Mononuclear cell (primary cell): ENCODE measurements around the gene GREB1L. TPM values are rescaled to one million over a fixed set of nuclear protein-coding genes. Genes with fewer than 3 reads are reported as not detected.

Experiments
- H3K27me3 ChIP-seq: 2 replicates; pipeline ENCODE4 v1.6.0; 2011; ENCODE audit warnings: low read length, control low read depth; ENCODE audit not compliant: insufficient read depth
- H3K4me1 ChIP-seq: 2 replicates; pipeline ENCODE4 v1.5.1; 2011; ENCODE audit warnings: mild to moderate bottlenecking, low read length, control low read depth; ENCODE audit not compliant: insufficient read depth
- H3K4me3 ChIP-seq: 2 replicates; pipeline ENCODE4 v1.5.1; 2011; ENCODE audit warnings: mild to moderate bottlenecking, low read length, moderate library complexity
- H3K9me3 ChIP-seq: 2 replicates; pipeline ENCODE4 v1.5.1; 2011; ENCODE audit warnings: low read depth, mild to moderate bottlenecking, control low read depth, low read length
- total RNA-seq: library from RNA; depleted of rRNA; stranded (reverse); fragments of >200 nt; gene quantifications from one replicate; pipeline ENCODE4 v1.2.3, GENCODE V29; 2012

Gene GREB1L
- total RNA-seq, 1 donor, result under 0.01 TPM

DNA sequence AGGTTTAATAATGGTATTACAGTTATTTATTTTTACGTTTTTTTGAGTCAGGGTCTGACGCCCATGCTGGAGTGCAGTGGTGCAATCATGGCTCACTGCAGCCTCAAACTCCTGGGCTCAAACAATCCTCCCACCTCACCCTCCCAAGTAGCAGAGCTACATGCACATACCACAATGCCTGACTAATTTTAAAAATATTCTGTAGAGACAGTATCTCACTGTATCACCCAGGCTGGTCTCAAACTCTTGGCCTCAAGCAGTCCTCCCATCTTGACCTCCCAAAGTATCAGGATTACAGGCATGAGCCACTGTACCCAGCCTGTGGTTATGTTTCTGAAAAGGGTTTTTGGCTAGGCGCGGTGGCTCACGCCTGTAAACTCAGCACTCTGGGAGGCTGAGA lies 237.7 kb downstream of the GREB1L start:
- Histone ChIP-seq H3K9me3 (no peaks in the 10 kb centered on the region), H3K4me1 (no peaks in the 10 kb centered on the region), H3K4me3 (no peak overlapping the region), H3K27me3 (no peaks in the 10 kb centered on the region)

DNA sequence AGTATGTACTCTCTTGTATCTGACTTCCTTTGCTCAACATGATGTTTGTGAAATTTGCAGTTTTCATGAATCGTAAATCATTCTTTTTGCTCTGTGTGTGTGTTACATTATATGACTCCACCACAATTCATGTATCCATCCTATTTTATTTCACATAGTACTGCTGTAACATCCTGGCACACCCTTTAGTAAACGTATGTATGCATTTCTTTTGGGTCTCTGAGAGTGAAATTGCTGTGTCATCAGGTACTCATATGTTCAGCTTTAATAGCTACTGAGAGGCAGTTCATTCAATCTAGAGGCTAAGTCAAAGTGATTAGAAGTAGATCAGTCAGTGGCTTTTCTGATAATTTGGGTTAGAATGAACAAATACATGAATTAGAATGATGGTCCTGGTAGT lies 239.7 kb downstream of the GREB1L start:
- no peak overlapping the region for H3K4me3 ChIP-seq
- H3K9me3 ChIP-seq, result no peaks in the 10 kb centered on the region
- no peaks in the 10 kb centered on the region for H3K4me1 ChIP-seq
- no peaks in the 10 kb centered on the region for H3K27me3 ChIP-seq

DNA sequence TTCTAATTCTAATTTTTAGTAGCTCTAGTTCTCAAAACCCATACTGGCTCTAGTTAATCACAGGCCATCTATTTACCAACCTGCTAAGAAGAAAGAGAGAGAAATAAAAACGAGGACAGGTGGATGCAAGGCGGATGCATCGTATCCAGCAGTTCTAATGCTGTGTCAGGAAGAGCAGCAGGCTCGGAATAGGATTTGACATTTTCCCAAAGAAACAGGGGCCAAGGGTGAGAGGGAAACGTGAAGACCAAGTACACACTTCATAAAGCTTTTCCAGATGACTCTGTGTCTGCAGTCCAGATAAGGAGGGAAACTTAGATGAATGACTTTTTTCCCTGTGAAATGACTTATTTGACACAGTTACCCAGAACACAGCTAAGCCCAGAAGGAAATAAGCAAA lies 241.0 kb downstream of the GREB1L start:
- Histone ChIP-seq H3K9me3 (no peaks in the 10 kb centered on the region), H3K4me3 (no peak overlapping the region), H3K27me3 (no peaks in the 10 kb centered on the region), H3K4me1 (no peaks in the 10 kb centered on the region)

DNA sequence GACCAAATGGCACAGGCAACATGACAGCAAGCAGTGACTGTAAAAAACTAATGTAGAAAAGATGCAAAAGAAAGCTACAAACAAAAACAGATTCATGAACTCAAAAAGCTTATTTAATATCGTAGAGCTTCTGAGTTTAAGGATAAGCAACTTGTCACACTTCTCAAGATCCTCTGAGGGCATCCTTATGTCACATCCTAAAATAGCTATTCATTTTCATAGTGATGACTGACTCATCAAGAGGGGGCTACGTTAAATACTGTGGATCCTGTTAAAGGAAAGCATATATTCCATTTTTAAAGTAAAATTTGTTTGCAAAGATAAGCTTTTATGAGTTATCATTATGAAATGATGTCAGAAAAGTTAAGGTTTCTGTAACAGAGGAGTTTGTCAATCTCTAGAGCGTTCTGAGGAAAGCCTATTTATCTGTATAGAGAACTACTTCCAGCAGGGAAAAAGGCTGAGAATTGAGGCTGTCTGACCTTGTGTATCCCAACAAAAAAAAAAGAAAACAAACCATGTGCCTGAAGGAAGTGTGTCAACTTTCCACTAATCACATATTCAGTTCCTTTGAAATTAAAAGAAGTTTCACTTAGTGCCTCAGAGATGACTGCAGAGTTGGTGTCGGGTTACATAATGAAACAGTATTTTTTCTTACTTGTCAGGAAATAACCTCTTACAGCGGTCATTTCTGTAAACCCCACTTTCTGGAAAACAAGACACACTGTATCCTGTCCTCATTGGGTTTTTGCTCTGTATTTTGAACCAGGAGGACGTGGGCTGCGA lies 243.0 kb downstream of the GREB1L start:
- H3K4me1 ChIP-seq, result no peaks in the 10 kb centered on the region
- no peaks in the 10 kb centered on the region for H3K9me3 ChIP-seq
- H3K27me3 ChIP-seq, result no peaks in the 10 kb centered on the region
- H3K4me3 ChIP-seq, result no peak overlapping the region

DNA sequence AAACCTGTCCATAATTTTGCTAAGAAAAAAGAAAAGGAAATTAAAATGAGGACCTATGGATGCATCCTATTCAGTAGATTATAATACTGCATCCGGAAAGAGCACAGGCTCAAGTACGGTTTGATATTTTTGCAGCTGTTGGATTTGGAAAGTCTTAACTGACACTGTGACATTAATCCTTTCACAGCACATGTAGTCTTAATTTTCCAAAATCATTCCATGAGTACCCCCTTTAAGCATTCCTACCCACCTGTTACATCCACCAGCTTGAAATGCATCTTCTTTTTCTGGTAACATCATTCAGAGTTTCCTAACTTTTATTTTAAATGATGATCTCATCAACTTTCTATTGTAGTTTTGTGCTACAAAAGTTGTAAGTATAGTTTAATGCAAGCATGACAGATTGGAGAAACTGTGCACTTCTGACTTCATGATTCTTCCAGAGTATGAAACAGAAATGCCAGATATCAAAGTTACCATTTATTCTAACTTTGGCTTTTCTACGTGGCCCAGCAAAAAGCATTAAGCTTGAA lies 244.9 kb downstream of the GREB1L start:
- H3K4me1 ChIP-seq, result no peaks in the 10 kb centered on the region
- no peaks in the 10 kb centered on the region for H3K27me3 ChIP-seq
- H3K4me3 ChIP-seq, result no peak overlapping the region
- H3K9me3 ChIP-seq, result no peaks in the 10 kb centered on the region

DNA sequence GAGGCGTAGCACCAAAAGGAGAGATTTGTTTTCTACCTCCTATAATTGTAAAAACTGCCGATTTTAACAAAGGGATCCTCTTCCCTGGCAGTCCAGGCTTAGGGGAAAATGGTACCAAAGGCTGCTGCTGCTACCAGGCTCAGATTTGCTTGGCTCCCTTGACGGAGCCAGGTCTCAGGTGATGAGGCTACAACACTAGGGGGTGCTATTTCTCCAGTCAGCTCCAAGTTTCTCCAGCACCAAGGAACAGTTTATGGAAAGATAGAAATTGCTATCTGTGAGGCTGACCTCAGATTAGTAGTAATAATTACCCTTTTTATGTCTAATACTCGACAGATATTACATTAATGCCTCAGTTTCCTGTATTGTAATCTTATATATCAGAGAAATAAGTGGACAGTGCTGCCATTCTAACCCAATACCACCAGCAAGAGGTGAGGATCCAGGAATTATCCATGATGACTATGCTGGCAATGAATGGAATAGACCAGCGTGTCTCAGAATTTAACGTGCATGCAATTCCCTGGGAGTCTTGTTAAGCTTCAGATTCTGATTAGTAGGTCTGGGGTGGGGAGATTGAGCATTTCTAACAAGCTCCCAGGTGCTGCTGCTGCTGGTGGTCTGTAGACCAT lies 247.2 kb downstream of the GREB1L start:
- Histone ChIP-seq H3K27me3 (no peaks in the 10 kb centered on the region), H3K4me1 (no peaks in the 10 kb centered on the region), H3K9me3 (no peaks in the 10 kb centered on the region), H3K4me3 (no peak overlapping the region)

DNA sequence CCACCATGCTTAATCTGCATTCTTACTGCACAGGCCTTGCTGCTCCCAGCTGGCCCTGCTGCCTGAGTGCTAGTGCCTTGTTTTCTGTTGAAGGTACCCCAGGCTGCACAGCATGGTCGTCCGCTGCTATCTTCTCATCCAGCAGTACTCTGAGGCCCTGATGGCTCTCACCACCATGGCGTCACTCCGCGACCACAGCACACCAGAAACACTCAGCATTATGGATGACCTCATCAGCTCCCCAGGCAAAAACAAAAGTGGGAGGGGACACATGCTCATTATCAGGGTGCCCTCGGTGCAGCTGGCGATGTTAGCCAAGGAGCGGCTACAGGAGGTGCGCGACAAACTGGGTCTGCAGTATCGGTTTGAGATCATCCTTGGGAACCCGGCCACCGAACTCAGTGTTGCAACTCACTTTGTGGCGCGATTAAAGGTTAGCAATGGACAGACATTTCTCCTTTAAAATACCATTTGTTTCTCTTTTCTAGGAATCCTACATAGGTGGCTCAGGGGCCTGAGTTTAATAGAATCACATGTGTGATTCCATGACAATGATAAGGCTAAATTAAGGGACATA lies 248.0 kb downstream of the GREB1L start:
- H3K9me3 ChIP-seq, result no peaks in the 10 kb centered on the region
- no peaks in the 10 kb centered on the region for H3K27me3 ChIP-seq
- H3K4me1 ChIP-seq, result no peaks in the 10 kb centered on the region
- no peak overlapping the region for H3K4me3 ChIP-seq

DNA sequence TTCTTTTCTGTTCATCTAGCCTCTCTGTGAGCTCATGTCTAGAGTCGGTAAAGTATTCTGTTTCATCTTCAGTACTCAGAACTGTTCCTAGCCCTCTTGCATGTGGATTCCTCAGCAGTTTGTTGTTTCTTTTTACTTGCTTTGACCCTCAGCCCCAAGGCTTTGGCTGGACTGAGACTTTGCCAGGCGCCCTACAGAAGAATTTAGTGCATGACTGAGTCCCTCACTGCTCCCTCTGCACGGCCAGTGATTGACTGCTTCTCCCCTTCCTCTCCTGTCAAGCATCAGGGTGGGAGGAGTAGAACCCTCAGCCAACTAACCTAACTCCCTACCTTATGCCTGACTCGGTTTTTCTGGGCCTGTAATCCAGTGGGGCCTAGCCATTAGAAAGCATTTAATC lies 248.7 kb downstream of the GREB1L start:
- Histone ChIP-seq H3K4me3 (no peak overlapping the region), H3K4me1 (no peaks in the 10 kb centered on the region), H3K27me3 (no peaks in the 10 kb centered on the region), H3K9me3 (no peaks in the 10 kb centered on the region)

DNA sequence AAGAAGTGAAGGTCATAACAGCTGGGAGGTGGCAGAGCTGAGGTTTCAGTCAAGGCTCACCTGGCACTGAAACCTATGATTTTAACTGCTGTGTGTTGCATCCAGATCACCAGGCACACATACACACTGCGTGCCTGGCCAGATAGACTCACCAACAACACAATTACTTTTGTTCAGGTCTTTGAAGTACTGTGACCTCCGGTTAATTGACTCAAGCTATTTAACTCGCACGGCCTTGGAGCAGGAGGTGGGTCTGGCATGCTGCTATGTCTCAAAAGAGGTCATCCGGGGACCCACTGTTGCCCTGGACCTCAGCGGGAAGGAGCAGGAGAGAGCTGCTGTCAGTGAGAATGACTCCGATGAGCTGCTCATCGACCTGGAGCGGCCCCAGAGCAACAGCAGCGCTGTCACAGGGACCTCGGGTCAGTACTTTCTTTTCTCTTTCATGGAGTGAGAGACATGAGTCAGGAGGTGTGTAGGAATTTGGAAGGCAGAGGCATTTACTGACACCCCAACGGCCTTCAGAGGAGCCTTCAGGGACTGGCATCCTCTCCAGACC lies 254.3 kb downstream of the GREB1L start:
- H3K27me3 ChIP-seq, result no peaks in the 10 kb centered on the region
- H3K9me3 ChIP-seq, result no peaks in the 10 kb centered on the region
- no peak overlapping the region for H3K4me3 ChIP-seq
- no peaks in the 10 kb centered on the region for H3K4me1 ChIP-seq

DNA sequence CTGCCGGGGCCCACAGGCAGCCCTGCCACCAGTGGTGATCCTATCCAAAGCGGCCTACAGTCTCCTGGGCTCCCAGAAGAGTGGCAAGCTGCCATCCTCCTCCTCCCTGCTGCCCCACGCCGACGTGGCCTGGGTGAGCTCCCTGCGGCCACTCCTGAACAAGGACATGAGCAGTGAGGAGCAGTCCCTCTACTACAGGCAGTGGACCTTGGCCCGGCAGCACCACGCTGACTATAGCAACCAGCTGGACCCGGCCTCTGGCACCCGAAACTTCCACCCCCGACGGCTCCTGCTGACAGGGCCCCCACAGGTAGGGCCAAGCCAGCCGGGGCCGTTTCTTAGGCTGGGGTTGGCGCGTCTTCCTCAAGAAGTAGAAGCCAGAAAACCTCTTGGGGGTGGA lies 258.0 kb downstream of the GREB1L start:
- H3K4me1 ChIP-seq, result no peaks in the 10 kb centered on the region

DNA sequence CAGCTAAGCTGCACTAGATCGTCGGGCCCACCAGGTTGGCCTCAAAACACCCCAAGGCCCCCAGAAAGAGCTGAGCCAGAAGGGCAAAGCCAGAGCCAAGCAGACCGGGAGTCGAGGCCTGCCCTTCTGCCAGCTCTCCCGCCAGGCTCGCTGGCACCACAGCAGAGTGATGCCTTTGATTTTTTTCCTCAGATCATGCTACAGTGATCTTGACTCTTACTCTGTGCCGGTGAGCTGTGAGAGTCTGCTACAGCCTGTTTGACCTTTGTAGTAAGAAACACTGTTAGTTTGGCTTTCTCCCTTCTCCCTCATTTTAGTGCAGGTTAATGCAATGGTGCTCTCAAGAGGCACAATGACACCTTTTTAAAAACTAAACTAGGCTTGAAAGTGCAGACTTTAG lies 260.6 kb downstream of the GREB1L start:
- Histone ChIP-seq H3K27me3 (no peaks in the 10 kb centered on the region), H3K4me3 (no peak overlapping the region), H3K4me1 (no peaks in the 10 kb centered on the region), H3K9me3 (no peaks in the 10 kb centered on the region)

More for the DNA sequence above, 258.0 kb downstream of the GREB1L start:
- no peak overlapping the region for H3K4me3 ChIP-seq
- H3K27me3 ChIP-seq, result no peaks in the 10 kb centered on the region
- H3K9me3 ChIP-seq, result no peaks in the 10 kb centered on the region

DNA sequence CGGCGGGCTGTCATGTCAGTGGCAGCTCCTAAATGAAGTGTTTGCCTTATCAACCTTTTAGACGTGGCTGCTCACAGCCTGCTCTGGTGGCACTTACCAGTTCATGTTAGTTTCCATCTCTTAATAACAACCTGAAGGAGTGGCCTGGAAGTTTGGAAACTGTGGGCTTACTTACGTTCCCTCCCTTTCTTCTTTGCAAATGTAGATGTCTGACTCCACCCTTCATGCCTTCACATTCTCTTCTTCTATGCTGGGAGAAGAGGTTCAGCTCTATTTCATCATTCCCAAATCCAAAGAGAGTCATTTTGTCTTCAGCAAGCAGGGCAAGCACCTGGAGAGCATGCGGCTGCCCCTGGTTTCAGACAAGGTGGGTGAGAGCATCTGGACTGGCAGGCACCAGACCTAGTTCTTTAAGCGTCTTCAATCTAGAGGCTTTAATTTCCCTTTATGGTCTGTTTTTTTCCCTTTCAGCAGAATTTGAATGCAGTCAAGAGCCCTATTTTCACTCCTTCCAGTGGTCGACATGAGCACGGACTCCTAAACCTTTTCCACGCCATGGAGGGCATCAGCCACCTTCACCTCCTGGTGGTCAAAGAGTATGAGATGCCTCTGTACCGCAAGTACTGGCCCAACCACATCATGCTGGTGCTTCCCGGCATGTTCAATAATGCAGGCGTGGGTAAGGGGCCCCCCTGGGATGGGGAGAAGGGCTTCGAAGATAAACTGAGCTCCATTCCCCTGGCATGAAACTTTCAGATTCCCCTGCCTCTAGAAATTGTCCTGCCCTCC lies 266.1 kb downstream of the GREB1L start:
- no peaks in the 10 kb centered on the region for H3K4me1 ChIP-seq
- H3K27me3 ChIP-seq, result no peaks in the 10 kb centered on the region

DNA sequence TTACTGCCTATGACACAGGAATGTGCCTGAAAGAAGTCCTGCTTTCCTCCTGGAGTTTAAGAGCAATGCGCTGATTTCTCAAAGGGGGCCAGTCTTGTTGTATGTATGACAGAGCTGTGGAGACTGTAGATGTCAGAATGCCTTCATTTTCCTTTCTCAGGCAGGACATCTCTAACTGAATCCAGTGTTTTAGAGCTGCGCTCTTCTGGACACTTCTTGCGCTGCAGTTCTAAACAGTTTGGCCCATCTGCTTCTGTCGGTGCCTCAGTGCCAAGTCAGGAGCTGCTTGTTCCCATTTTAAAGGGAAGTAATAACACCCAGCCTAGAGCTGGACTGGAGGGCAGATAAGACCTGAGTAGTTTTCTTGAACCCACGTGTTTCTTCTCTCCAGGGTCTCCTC lies 267.0 kb downstream of the GREB1L start:
- Histone ChIP-seq H3K4me3 (no peak overlapping the region), H3K4me1 (no peaks in the 10 kb centered on the region), H3K9me3 (no peaks in the 10 kb centered on the region), H3K27me3 (no peaks in the 10 kb centered on the region)

More for the DNA sequence above, 266.1 kb downstream of the GREB1L start:
- Histone ChIP-seq H3K4me3 (no peak overlapping the region), H3K9me3 (no peaks in the 10 kb centered on the region)

DNA sequence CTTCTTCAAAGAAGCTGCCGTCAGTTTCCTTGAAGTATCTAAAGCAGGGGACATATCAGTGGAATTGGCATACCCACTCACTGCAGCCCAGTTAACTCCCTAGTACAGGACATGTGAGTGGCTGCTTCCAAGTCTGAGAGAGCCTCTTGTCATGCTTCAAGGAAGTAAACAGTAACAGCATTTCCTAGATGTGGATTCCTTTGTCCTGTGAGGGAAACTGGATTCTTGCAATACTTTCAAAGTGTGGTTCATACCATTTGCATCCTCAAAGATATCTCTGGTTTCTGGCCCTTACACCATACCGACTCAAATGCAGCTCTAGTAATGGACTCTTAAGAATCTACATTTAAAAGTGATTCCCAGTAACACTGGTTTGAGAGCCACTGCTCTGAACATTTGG lies 271.3 kb downstream of the GREB1L start:
- Histone ChIP-seq H3K9me3 (no peaks in the 10 kb centered on the region), H3K4me1 (no peaks in the 10 kb centered on the region), H3K4me3 (no peak overlapping the region), H3K27me3 (no peaks in the 10 kb centered on the region)

DNA sequence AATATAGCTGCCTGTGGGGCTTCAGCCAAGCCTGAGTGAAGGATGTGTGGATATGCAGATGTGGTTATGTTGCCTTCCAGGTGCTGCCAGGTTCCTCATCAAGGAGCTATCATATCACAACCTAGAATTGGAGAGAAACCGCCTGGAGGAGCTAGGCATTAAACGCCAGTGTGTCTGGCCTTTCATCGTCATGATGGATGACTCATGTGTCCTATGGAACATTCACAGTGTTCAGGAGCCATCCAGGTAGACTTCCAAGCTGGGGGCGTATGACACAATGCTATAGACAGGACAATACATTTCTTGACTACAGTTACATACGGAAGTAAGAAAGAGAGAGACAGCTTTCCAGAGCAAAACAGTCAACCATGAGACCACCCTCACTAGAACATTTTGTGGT lies 271.7 kb downstream of the GREB1L start:
- Histone ChIP-seq H3K4me3 (no peak overlapping the region), H3K4me1 (no peaks in the 10 kb centered on the region), H3K9me3 (no peaks in the 10 kb centered on the region), H3K27me3 (no peaks in the 10 kb centered on the region)
